Panc1 (cell line): Measurements from ENCODE around the gene BHLHA15. TPM values are rescaled to one million over a fixed set of nuclear protein-coding genes. Genes with fewer than 3 reads are reported as not detected.

Source experiments
- ATAC-seq: fragments of 200-7000 bp; cut with Tn5 transposase; 2 replicates; pipeline ENCODE4 v1.9.1; 2020; ENCODE audit warnings: mild to moderate bottlenecking, moderate library complexity
- BruUV-seq: library from RNA; stranded (reverse); fragments of 400-500 nt; replicated peaks from 2 replicates; lab custom pipeline; 2021; lab: Mats Ljungman, UMichigan
- CTCF ChIA-PET: fragments of 300-600 bp; sonication (Branson Sonifier 250); formaldehyde crosslinking; loops from one replicate; lab custom pipeline; 2022; ENCODE audit warnings: antibody characterized with exemption; lab: Charles Lee
- POLR2A ChIA-PET: fragments of 300-600 bp; sonication (Branson Sonifier 250); formaldehyde crosslinking; loops from one replicate; lab custom pipeline; 2022; ENCODE audit warnings: antibody characterized with exemption; lab: Charles Lee
- DNase-seq: peaks from one replicate; pipeline ENCODE4 v3.0.0-alpha.2; 2010; ENCODE audit warnings: low read depth, low spot score
- H3K27ac ChIP-seq: 2 replicates; pipeline ENCODE4 v1.5.1; 2011; ENCODE audit warnings: mild to moderate bottlenecking, low read length, inconsistent platforms
- H3K27me3 ChIP-seq: fragments of 200-500 bp; sonication (Bioruptor generic); 2 replicates; pipeline ENCODE4 v1.6.0; 2014; ENCODE audit warnings: low read length, inconsistent platforms; ENCODE audit not compliant: control insufficient read depth, insufficient read depth
- H3K36me3 ChIP-seq: fragments of 200-500 bp; sonication (Bioruptor generic); 2 replicates; pipeline ENCODE4 v1.5.1; 2014; ENCODE audit warnings: inconsistent platforms, mild to moderate bottlenecking, low read length, moderate library complexity; ENCODE audit not compliant: control insufficient read depth, insufficient read depth
- H3K4me1 ChIP-seq: 2 replicates; pipeline ENCODE4 v1.5.1; 2011; ENCODE audit warnings: inconsistent platforms, mild to moderate bottlenecking, low read length, moderate library complexity; ENCODE audit not compliant: control insufficient read depth, insufficient read depth
- H3K4me3 ChIP-seq, 2 experiments: 2 replicates each; pipeline ENCODE4 v1.5.1; 2011 to 2012; ENCODE audit warnings: low read depth in 2 of 2, low read length in 2 of 2, mild to moderate bottlenecking in 2 of 2, inconsistent platforms in 1 of 2, moderate library complexity in 1 of 2
- H3K9me3 ChIP-seq: fragments of 200-500 bp; sonication (Bioruptor generic); 2 replicates; pipeline ENCODE4 v1.5.1; 2014; ENCODE audit warnings: low read depth, mild to moderate bottlenecking, inconsistent platforms, low read length, moderate library complexity; ENCODE audit not compliant: control insufficient read depth, insufficient read depth
- POLR2AphosphoS5 ChIP-seq: IDR thresholded peaks from 2 replicates; pipeline ENCODE4 v1.6.1; 2012; ENCODE audit warnings: mild to moderate bottlenecking, low read depth, low read length, moderate library complexity
- REST ChIP-seq, 2 experiments: IDR thresholded peaks; 2 replicates each; pipeline ENCODE4 v1.6.1; 2011 to 2012; ENCODE audit warnings: low read depth in 2 of 2, control low read depth in 1 of 2, low read length in 1 of 2, mild to moderate bottlenecking in 1 of 2, moderate library complexity in 1 of 2; ENCODE audit not compliant: insufficient read depth in 1 of 2
- SIN3A ChIP-seq: IDR thresholded peaks from 2 replicates; pipeline ENCODE4 v1.6.1; 2012; ENCODE audit warnings: low read depth, mild to moderate bottlenecking, low read length, moderate library complexity, borderline replicate concordance; ENCODE audit not compliant: insufficient read depth
- TCF7L2 ChIP-seq: IDR thresholded peaks from 2 replicates; pipeline ENCODE4 v1.6.1; 2011; ENCODE audit warnings: mild to moderate bottlenecking, low read depth, low read length, inconsistent platforms
- in situ Hi-C: cut with HindIII; loops from 2 replicates; pipeline ENCODE4 v1.10.0; 2016; ENCODE audit warnings: low sequenced_read_pairs, low pct_unique_long_range_greater_than_20kb
- intact Hi-C: fragments of 100-400 bp; cut with micrococcal nuclease; formaldehyde crosslinking; loops from one replicate; pipeline ENCODE4 v1.10.0; 2022; ENCODE audit not compliant: unreplicated experiment
- total RNA-seq: library from RNA; stranded (reverse); gene quantifications from one replicate; pipeline ENCODE4 v1.2.1, GENCODE V29; 2021; ENCODE audit not compliant: unreplicated experiment
- TF ChIP-seq, protein P1 (sequence below): fragments of 450-650 bp; IDR thresholded peaks from 2 replicates; pipeline ENCODE4 v1.5.1; 2017; ENCODE audit warnings: mild to moderate bottlenecking

Gene BHLHA15
- total RNA-seq, 1 experiment from 2014 or later: 0.26 TPM

DNA sequence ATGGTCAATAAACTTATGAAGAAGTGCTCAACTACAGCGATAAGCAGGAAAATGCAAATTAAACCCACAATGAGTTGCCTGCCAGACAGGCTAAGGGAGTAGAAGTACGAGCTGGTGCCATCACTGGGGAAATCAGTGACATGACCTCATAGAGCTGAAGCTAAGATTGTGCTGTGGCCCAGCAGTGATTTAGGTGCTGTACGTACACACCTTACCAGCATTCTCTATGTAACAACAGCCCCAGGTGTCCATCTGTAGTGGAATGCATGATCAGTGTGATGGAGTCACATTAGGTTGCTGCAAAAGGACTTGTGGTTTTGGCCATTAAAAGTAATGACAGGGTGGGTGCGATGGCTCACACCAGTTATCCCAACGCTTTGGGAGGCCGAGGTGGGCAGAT is 46.5 kb downstream of the BHLHA15 start:
- in situ Hi-C loops (no loop called here), intact Hi-C loops (no loop called here)
- H3K4me1 ChIP-seq: no peaks in the 10 kb centered on the region
- TF ChIP-seq POLR2AphosphoS5 (no peak), SIN3A (no peak), REST (IDR thresholded peaks at IDR 0.05; ENCODE audit: insufficient read depth in 1 of 2, low read depth in 2 of 2, low read length in 1 of 2) (no peak), TCF7L2 (no peak)
- TF ChIP-seq, protein P1, sequence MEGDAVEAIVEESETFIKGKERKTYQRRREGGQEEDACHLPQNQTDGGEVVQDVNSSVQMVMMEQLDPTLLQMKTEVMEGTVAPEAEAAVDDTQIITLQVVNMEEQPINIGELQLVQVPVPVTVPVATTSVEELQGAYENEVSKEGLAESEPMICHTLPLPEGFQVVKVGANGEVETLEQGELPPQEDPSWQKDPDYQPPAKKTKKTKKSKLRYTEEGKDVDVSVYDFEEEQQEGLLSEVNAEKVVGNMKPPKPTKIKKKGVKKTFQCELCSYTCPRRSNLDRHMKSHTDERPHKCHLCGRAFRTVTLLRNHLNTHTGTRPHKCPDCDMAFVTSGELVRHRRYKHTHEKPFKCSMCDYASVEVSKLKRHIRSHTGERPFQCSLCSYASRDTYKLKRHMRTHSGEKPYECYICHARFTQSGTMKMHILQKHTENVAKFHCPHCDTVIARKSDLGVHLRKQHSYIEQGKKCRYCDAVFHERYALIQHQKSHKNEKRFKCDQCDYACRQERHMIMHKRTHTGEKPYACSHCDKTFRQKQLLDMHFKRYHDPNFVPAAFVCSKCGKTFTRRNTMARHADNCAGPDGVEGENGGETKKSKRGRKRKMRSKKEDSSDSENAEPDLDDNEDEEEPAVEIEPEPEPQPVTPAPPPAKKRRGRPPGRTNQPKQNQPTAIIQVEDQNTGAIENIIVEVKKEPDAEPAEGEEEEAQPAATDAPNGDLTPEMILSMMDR: no peak
- DNase-seq (no peak), ATAC-seq (no peak)
- H3K27ac ChIP-seq: no peak overlapping the region
- no peaks in the 10 kb centered on the region for H3K36me3 ChIP-seq
- no peaks in the 10 kb centered on the region for H3K9me3 ChIP-seq
- ChIA-PET POLR2A (no interaction called here), CTCF (no interaction called here)
- no peak overlapping the region for H3K4me3 ChIP-seq
- no TSS peak for BruUV-seq
- no peaks in the 10 kb centered on the region for H3K27me3 ChIP-seq

Other genes with a start within 250 kb of the BHLHA15 start
- gene OCM2, start 221.2 kb upstream of the BHLHA15 start, total RNA-seq: not detected
- 25.4 TPM for gene LMTK2, start 104.6 kb upstream of the BHLHA15 start, total RNA-seq
- 21.0 TPM for gene TECPR1, start 40.8 kb downstream of the BHLHA15 start, total RNA-seq
- 344 TPM for gene BRI3, start 70.2 kb downstream of the BHLHA15 start, total RNA-seq
- gene BAIAP2L1, start 189.7 kb downstream of the BHLHA15 start, total RNA-seq: 120 TPM